Stimulated activated CD8-positive, alpha-beta memory T cell treated with anti-CD3 and anti-CD28 coated beads, Interleukin-4, amount 100 ng/mL, for 48 hours (primary cell): Measurements from ENCODE around the gene KCNJ4.

Experiments used
- DNase-seq: peaks from one replicate; pipeline ENCODE4 v3.0.0-alpha.2; 2020

Gene KCNJ4

GRCh38 chr22:38452373-38453065, 2.5 kb downstream of the KCNJ4 start:
- no peak for DNase-seq

GRCh38 chr22:38451864-38452263, 3.1 kb downstream of the KCNJ4 start:
- DNase-seq = no peak

GRCh38 chr22:38451404-38451803, 3.6 kb downstream of the KCNJ4 start:
- DNase-seq = no peak

GRCh38 chr22:38450234-38450797, 4.7 kb downstream of the KCNJ4 start:
- no peak for DNase-seq

GRCh38 chr22:38449776-38450175, 5.2 kb downstream of the KCNJ4 start:
- no peak for DNase-seq

- no peak for DNase-seq
These were observed 5.9 kb downstream of the KCNJ4 start for GRCh38 chr22:38448945-38449745.

- DNase-seq = no peak
These were observed 8.9 kb downstream of the KCNJ4 start for GRCh38 chr22:38446018-38446601.

GRCh38 chr22:38444783-38445182, 10.2 kb downstream of the KCNJ4 start:
- no peak for DNase-seq

GRCh38 chr22:38443628-38444521, 11.1 kb downstream of the KCNJ4 start:
- DNase-seq = no peak

- DNase-seq = no peak
These were observed 11.9 kb downstream of the KCNJ4 start for GRCh38 chr22:38442967-38443627.

GRCh38 chr22:38441620-38442287, 13.2 kb downstream of the KCNJ4 start:
- DNase-seq = no peak

GRCh38 chr22:38440747-38441350, 14.2 kb downstream of the KCNJ4 start:
- no peak for DNase-seq

GRCh38 chr22:38437416-38437815, 17.6 kb downstream of the KCNJ4 start:
- no peak for DNase-seq

- DNase-seq = no peak
These were observed 18.2 kb downstream of the KCNJ4 start for GRCh38 chr22:38436629-38437395.

- DNase-seq = no peak
These were observed 19.0 kb downstream of the KCNJ4 start for GRCh38 chr22:38435965-38436364.

GRCh38 chr22:38435010-38435409, 20.0 kb downstream of the KCNJ4 start:
- no peak for DNase-seq

- DNase-seq = no peak
These were observed 21.1 kb downstream of the KCNJ4 start for GRCh38 chr22:38433871-38434270.

- DNase-seq = no peak
These were observed 22.7 kb downstream of the KCNJ4 start for GRCh38 chr22:38432264-38432663.

GRCh38 chr22:38431266-38432010, 23.6 kb downstream of the KCNJ4 start:
- DNase-seq = no peak
